Neural cell (in vitro differentiated cells): ENCODE data around the gene NFKBIZ. TPM values are rescaled to one million over a fixed set of nuclear protein-coding genes. Genes with fewer than 3 reads are reported as not detected.

ENCODE experiments used
- H2AFZ ChIP-seq: fragments of 200-600, 300-800 bp; sonication (generic), shearing (Covaris generic); 2 replicates; pipeline ENCODE4 v1.6.0; 2014; ENCODE audit warnings: low read depth, mild to moderate bottlenecking, antibody characterized with exemption, low read length, moderate library complexity
- H3F3A ChIP-seq: fragments of 200-600 bp; shearing (Covaris generic); 2 replicates; pipeline ENCODE4 v1.6.1; 2016; ENCODE audit warnings: mild to moderate bottlenecking, moderate library complexity, mixed read lengths, antibody characterized with exemption, low read length; ENCODE audit not compliant: insufficient read depth, poor library complexity, severe bottlenecking
- H3K27ac ChIP-seq: fragments of 200-600, 300-800 bp; sonication (generic), shearing (Covaris generic); 2 replicates; pipeline ENCODE4 v1.5.1; 2014; ENCODE audit warnings: mild to moderate bottlenecking, low read length, moderate library complexity
- H3K27me3 ChIP-seq: fragments of 300-800, 200-600 bp; sonication (generic), shearing (Covaris generic); 2 replicates; pipeline ENCODE4 v1.6.0; 2014; ENCODE audit warnings: mild to moderate bottlenecking, low read depth, low read length, moderate library complexity; ENCODE audit not compliant: insufficient read depth
- H3K36me3 ChIP-seq: fragments of 300-800, 200-600 bp; sonication (generic), shearing (Covaris generic); 2 replicates; pipeline ENCODE4 v1.5.1; 2014; ENCODE audit warnings: mild to moderate bottlenecking, antibody characterized with exemption, low read length, moderate library complexity; ENCODE audit not compliant: insufficient read depth
- H3K4me2 ChIP-seq: fragments of 300-800, 200-600 bp; sonication (generic), shearing (Covaris generic); 2 replicates; pipeline ENCODE4 v1.6.0; 2014; ENCODE audit warnings: mild to moderate bottlenecking, low read length
- H3K4me3 ChIP-seq: fragments of 300-800, 200-600 bp; sonication (generic), shearing (Covaris generic); 2 replicates; pipeline ENCODE4 v1.5.1; 2014; ENCODE audit warnings: mild to moderate bottlenecking, low read length, moderate library complexity
- H3K79me2 ChIP-seq: fragments of 200-600 bp; shearing (Covaris generic); replicated peaks from 2 replicates; pipeline ENCODE4 v1.6.0; 2014; ENCODE audit warnings: mild to moderate bottlenecking, low read length, moderate library complexity; ENCODE audit not compliant: insufficient read depth
- H3K9ac ChIP-seq: fragments of 300-800, 200-600 bp; sonication (generic), shearing (Covaris generic); 2 replicates; pipeline ENCODE4 v1.6.1; 2016; ENCODE audit warnings: mild to moderate bottlenecking, low read length, mixed read lengths
- H3K9me2 ChIP-seq: fragments of 200-600 bp; shearing (Covaris generic); 2 replicates; pipeline ENCODE4 v1.6.1; 2016; ENCODE audit warnings: mild to moderate bottlenecking, low read length, mixed read lengths; ENCODE audit not compliant: insufficient read depth
- H3K9me3 ChIP-seq: fragments of 200-600, 300-800 bp; sonication (generic), shearing (Covaris generic); 2 replicates; pipeline ENCODE4 v1.6.1; 2016; ENCODE audit warnings: mild to moderate bottlenecking, mixed run types, low read length, moderate library complexity, mixed read lengths
- H4K20me1 ChIP-seq: fragments of 200-600 bp; shearing (Covaris generic); 2 replicates; pipeline ENCODE4 v1.6.1; 2016; ENCODE audit warnings: mild to moderate bottlenecking, mixed run types; ENCODE audit not compliant: insufficient read depth
- CTCF ChIP-seq: fragments of 450-650 bp; IDR thresholded peaks from 2 replicates; pipeline ENCODE4 v1.5.1; 2014; ENCODE audit warnings: antibody characterized with exemption, mild to moderate bottlenecking, moderate library complexity; ENCODE audit not compliant: poor library complexity, severe bottlenecking
- EP300 ChIP-seq: fragments of 450-650 bp; conservative IDR thresholded peaks from 2 replicates; pipeline ENCODE4 v1.6.1; 2014; ENCODE audit warnings: antibody characterized with exemption, mild to moderate bottlenecking, moderate library complexity; ENCODE audit not compliant: poor library complexity, severe bottlenecking
- EZH2 ChIP-seq: fragments of 200-600, 300-800 bp; shearing (Covaris generic), sonication (generic); IDR thresholded peaks from 2 replicates; pipeline ENCODE4 v1.6.1; 2014; ENCODE audit warnings: antibody characterized with exemption, low read length, borderline replicate concordance, mild to moderate bottlenecking; ENCODE audit not compliant: insufficient read depth, poor library complexity, severe bottlenecking
- MXI1 ChIP-seq: fragments of 450-650 bp; conservative IDR thresholded peaks from 2 replicates; pipeline ENCODE4 v1.6.1; 2014; ENCODE audit warnings: antibody characterized with exemption, mild to moderate bottlenecking; ENCODE audit not compliant: poor library complexity, severe bottlenecking
- POLR2AphosphoS5 ChIP-seq: IDR thresholded peaks from 2 replicates; pipeline ENCODE4 v1.6.1; 2012
- RAD21 ChIP-seq: fragments of 450-650 bp; conservative IDR thresholded peaks from 2 replicates; pipeline ENCODE4 v1.6.1; 2014; ENCODE audit warnings: antibody characterized with exemption, mild to moderate bottlenecking, moderate library complexity
- REST ChIP-seq: IDR thresholded peaks from 2 replicates; pipeline ENCODE4 v1.6.1; 2012; ENCODE audit warnings: borderline replicate concordance
- SMC3 ChIP-seq: fragments of 450-650 bp; conservative IDR thresholded peaks from 2 replicates; pipeline ENCODE4 v1.6.1; 2014; ENCODE audit warnings: antibody characterized with exemption, mild to moderate bottlenecking, moderate library complexity; ENCODE audit not compliant: poor library complexity
- TAF1 ChIP-seq: IDR thresholded peaks from 2 replicates; pipeline ENCODE4 v1.6.1; 2012; ENCODE audit warnings: low read depth
- polyA plus RNA-seq: library from polyadenylated mRNA; depleted of rRNA; stranded (reverse); fragments of >200 nt; gene quantifications from 2 replicates; pipeline ENCODE4 v1.2.3, GENCODE V29; 2014

Gene NFKBIZ
- polyA plus RNA-seq, 1 donor from 2014 or later: 0.84 TPM

- H3K27me3 ChIP-seq: no peaks in the 10 kb centered on the region
- no peaks in the 10 kb centered on the region for H3K9me2 ChIP-seq
- H3F3A ChIP-seq: no peaks in the 10 kb centered on the region
- no peak overlapping the region for H2AFZ ChIP-seq
- H3K27ac ChIP-seq: no peak overlapping the region
- no peaks in the 10 kb centered on the region for H4K20me1 ChIP-seq
- H3K4me2 ChIP-seq: no peak overlapping the region
- no peaks in the 10 kb centered on the region for H3K9me3 ChIP-seq
- no peak overlapping the region for H3K9ac ChIP-seq
- TF ChIP-seq CTCF: no peak
- no peak for TF ChIP-seq EZH2
- TF ChIP-seq POLR2AphosphoS5: no peak
- no peak for TF ChIP-seq REST
- TF ChIP-seq RAD21: no peak
- TF ChIP-seq TAF1: no peak
- no peak for TF ChIP-seq MXI1
- TF ChIP-seq EP300: no peak
- no peak for TF ChIP-seq SMC3
- no peaks in the 10 kb centered on the region for H3K79me2 ChIP-seq
- no peak overlapping the region for H3K4me3 ChIP-seq
- H3K36me3 ChIP-seq: peaks cover 9% of the 10 kb centered on the region
Measured at GRCh38 chr3:101821503-101821902, 27.8 kb upstream of the NFKBIZ start.

GRCh38 chr3:101823525-101823924, 25.8 kb upstream of the NFKBIZ start:
- H3K4me2 ChIP-seq: no peak overlapping the region

More at GRCh38 chr3:101823525-101823924, 25.8 kb upstream of the NFKBIZ start:
- no peak overlapping the region for H3K4me3 ChIP-seq
- H4K20me1 ChIP-seq: no peaks in the 10 kb centered on the region
- TF ChIP-seq POLR2AphosphoS5 (no peak), EP300 (no peak), SMC3 (no peak), TAF1 (no peak), REST (no peak), CTCF (no peak), RAD21 (no peak)
- no peak overlapping the region for H2AFZ ChIP-seq
- no peaks in the 10 kb centered on the region for H3K9me2 ChIP-seq
- H3K36me3 ChIP-seq: peaks cover 9% of the 10 kb centered on the region
- no peaks in the 10 kb centered on the region for H3F3A ChIP-seq
- no peak overlapping the region for H3K9ac ChIP-seq
- H3K9me3 ChIP-seq: no peaks in the 10 kb centered on the region
- no peaks in the 10 kb centered on the region for H3K27me3 ChIP-seq
- H3K27ac ChIP-seq: no peak overlapping the region
- no peaks in the 10 kb centered on the region for H3K79me2 ChIP-seq
